Measurements from ENCODE around the gene DPEP2. TPM values are rescaled to one million over a fixed set of nuclear protein-coding genes. Genes with fewer than 3 reads are reported as not detected.
"Not testable (repeated sequence)": the region's sequence is repeated elsewhere in the genome, so short reads cannot be mapped to it uniquely, and the experiment has no call there.

The DPEP2 gene, protein sequence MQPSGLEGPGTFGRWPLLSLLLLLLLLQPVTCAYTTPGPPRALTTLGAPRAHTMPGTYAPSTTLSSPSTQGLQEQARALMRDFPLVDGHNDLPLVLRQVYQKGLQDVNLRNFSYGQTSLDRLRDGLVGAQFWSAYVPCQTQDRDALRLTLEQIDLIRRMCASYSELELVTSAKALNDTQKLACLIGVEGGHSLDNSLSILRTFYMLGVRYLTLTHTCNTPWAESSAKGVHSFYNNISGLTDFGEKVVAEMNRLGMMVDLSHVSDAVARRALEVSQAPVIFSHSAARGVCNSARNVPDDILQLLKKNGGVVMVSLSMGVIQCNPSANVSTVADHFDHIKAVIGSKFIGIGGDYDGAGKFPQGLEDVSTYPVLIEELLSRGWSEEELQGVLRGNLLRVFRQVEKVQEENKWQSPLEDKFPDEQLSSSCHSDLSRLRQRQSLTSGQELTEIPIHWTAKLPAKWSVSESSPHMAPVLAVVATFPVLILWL
- total RNA-seq (2013; cell fraction: nucleolus; rRNA removed) = 1.6 and 3.5 TPM in 2 replicates
- total RNA-seq (2014; rRNA removed) (2.8 and 3.4 TPM in 2 replicates), total RNA-seq (2014; rRNA removed; fragmentation: Illumina TruSeq; extraction: Trizol) (0.78 and 1.0 TPM in 2 replicates), total RNA-seq (2021) (1.9 and 2.7 TPM in 2 replicates), polyA plus RNA-seq (2011; rRNA removed) (0.04 TPM in 1 of 2 replicates, not detected in the other), polyA plus RNA-seq (2014; fragmentation: Illumina TruSeq; extraction: Trizol) (1.5 and 1.9 TPM in 2 replicates), polyA plus RNA-seq (2014; fragmentation: Nextera tagmentation; extraction: Ambion mirVana) (1 to 10 TPM in 1 of 2 experiments, under 1 TPM in 1; 0.74 to 1.1 TPM), polyA plus RNA-seq (2014; rRNA removed) (2.4 and 2.5 TPM in 2 replicates), polyA plus RNA-seq (2016; fragmentation: Nextera tagmentation; extraction: Ambion mirVana) (1 to 10 TPM; 2.5 to 4.0 TPM), polyA minus RNA-seq (2011; rRNA and poly(A)+ RNA removed) (2.4 TPM in 1 of 2 replicates, not detected in the other), Bru-seq, nascent RNA (percentile 28 among the genes with signal in this experiment), BruChase-seq, experiment 1, labeled RNA remaining after a 6-hour chase (percentile 27 among the genes with signal in this experiment), BruChase-seq, experiment 2, labeled RNA remaining after a 2-hour chase (percentile 22 among the genes with signal in this experiment)
- 3.9 TPM for polyA plus RNA-seq (2011; ENCODE audit: low read depth)
- 0.15 TPM in 1 of 2 replicates, not detected in the other for polyA plus RNA-seq (2011; cell fraction: cytosol; rRNA removed)
- polyA plus RNA-seq (2011; cell fraction: nucleus; rRNA removed) = 0.06 and 0.34 TPM in 2 replicates
- polyA plus RNA-seq (2012) = 5.0 and 5.8 TPM in 2 replicates
- polyA minus RNA-seq (2011; cell fraction: cytosol; rRNA and poly(A)+ RNA removed) = not detected in 2 replicates
- not detected in 2 replicates for polyA minus RNA-seq (2011; cell fraction: nucleus; rRNA and poly(A)+ RNA removed)
- long read RNA-seq, experiment 1 = 0 reads
- long read RNA-seq, experiment 2 = 0 reads

DNA sequence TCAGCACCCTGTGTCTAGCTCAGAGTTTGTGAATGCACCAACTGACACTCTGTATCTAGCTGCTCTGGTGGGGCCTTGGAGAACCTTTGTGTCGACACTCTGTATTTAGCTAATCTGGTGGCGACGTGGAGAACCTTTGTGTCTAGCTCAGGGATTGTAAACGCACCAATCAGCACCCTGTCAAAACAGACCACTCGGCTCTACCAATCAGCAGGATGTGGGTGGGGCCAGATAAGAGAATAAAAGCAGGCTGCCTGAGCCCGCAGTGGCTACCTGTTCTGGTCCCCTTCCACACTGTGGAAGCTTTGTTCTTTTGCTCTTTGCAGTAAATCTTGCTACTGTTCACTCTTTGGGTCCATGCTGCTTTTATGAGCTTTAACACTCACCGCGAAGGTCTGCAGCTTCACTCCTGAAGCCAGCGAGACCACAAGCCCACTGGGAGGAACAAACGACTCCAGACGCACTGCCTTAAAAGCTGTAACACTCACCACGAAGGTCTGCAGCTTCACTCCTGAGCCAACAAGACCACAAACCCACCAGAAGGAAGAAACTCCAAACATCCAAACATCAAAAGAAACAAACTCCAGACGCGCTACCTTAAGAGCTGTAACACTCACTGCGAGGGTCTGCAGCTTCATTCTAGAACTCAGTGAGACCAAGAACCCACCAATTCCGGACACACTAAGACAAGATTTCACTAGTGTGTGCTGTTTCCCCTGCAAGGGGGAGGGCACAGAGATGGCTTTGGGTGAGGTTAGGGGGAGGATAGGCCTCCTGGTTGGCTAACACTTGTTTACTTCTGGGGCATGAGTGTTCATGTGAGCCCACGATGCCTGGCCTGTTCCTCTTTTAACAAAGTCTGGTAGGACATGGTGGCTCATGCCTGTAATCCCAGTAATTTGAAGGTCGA, at the start of gene DPEP2:
DPEP2 (minus strand) TSS at position 706 of the 910 bp plus-strand sequence. CDS start 6,272 bp downstream, outside the sequence.
- Histone ChIP-seq H3K4me1 (ENCODE audit: control insufficient read depth, insufficient read depth, low read length) (peaks cover 26% of the 10 kb centered on the region), H3K4me2 (ENCODE audit: control insufficient read depth, insufficient read depth) (0 out of 2 replicates have a peak within 1 kb of the TSS, but pooled peaks have one; percentile 33), H2AFZ (ENCODE audit: control insufficient read depth, low read depth, low read length) (peak within 1 kb of the TSS; percentile 79)
- SMC1A ChIA-PET (ENCODE audit: uncharacterized antibody, unreplicated experiment) = interaction anchor here (0.6 to 1.5 kb wide), 2 partner anchors 13 to 62 kb away, joined by 3 read pairs; no protein-coding TSS in a partner anchor
- H3K36me3 ChIP-seq (ENCODE audit: control insufficient read depth in 2 of 2, insufficient read depth in 2 of 2, low read length in 1 of 2); H3K79me2 ChIP-seq (ENCODE audit: control insufficient read depth, insufficient read depth, low read length); intact Hi-C loops (cut with micrococcal nuclease; ENCODE audit: unreplicated experiment); H3K27me3 ChIP-seq (replicated peaks in 1 of 2; ENCODE audit: control insufficient read depth in 2 of 2, insufficient read depth in 2 of 2, low read length in 1 of 2); H3K9me3 ChIP-seq (replicated peaks; ENCODE audit: control insufficient read depth, insufficient read depth, low read length); H3K27ac ChIP-seq (ENCODE audit: control insufficient read depth, insufficient read depth); FAIRE-seq; H3K9ac ChIP-seq (ENCODE audit: control insufficient read depth, insufficient read depth, low read length); H3K4me3 ChIP-seq; BruUV-seq (replicated peaks); H4K20me1 ChIP-seq (ENCODE audit: control insufficient read depth, insufficient read depth); in situ Hi-C loops (cut with MboI); DNase-seq (ENCODE audit: low read depth, low spot score): not testable (repeated sequence)
- RAD21 ChIA-PET (ENCODE audit: unreplicated experiment) = interaction anchor here (1.5 kb wide), 1 partner anchor 42 kb away, joined by 3 read pairs; no protein-coding TSS in a partner anchor
- CTCF ChIA-PET = interaction anchor here (0.9 to 1.1 kb wide), 3 partner anchors 23 to 94 kb away, joined by 3 to 6 read pairs (median 6); partner anchors contain the start of genes DDX28 and DUS2
- peak; percentile 44 for ATAC-seq
- TF ChIP-seq NFYB (IDR thresholded peaks at IDR 0.05; ENCODE audit: insufficient read depth, low read depth, low read length) = peak; percentile 68
- peak; percentile 62; the same call in 1 of the 2 replicates for TF ChIP-seq SPI1 (IDR thresholded peaks at IDR 0.05; ENCODE audit: borderline replicate concordance, insufficient read depth, low read depth, low read length)
- TF ChIP-seq RUNX3 (IDR thresholded peaks at IDR 0.05; ENCODE audit: low read length) = 0 out of 2 replicates have a peak, but pooled peaks have one; percentile 1
- 57% methylated on average over 18 of the region's 18 CpGs for WGBS (ENCODE audit: insufficient coverage, insufficient replicate concordance, low lambda C conversion rate, missing lambda C conversion rate)
- POLR2A ChIA-PET = interaction anchor here (0.6 kb wide), 1 partner anchor 97 kb away, joined by 3 read pairs; no protein-coding TSS in a partner anchor

Measured in GM12878 (cell line).